Stomach (tissue), 4 donors: ENCODE measurements around the gene NOTO.

ENCODE experiments used
- CTCF ChIP-seq, 7 experiments: fragments of 450-650 bp in 4 of 7; fragments of 200-600 bp in 3 of 7; sonication (generic) in 3 of 7; IDR thresholded peaks; one replicate each; pipeline ENCODE4 v1.5.1; 2016 to 2019; ENCODE audit warnings: antibody characterized with exemption in 7 of 7, control low read depth in 2 of 7, mild to moderate bottlenecking in 1 of 7
- EP300 ChIP-seq: sonication (generic); formaldehyde crosslinking; IDR thresholded peaks from one replicate; pipeline ENCODE4 v1.6.1; 2017; ENCODE audit warnings: antibody characterized with exemption
- POLR2A ChIP-seq, 4 donors: fragments of 450-650 bp; IDR thresholded peaks; one replicate each; pipeline ENCODE4 v1.6.1; 2016; ENCODE audit warnings: antibody characterized with exemption in 4 of 4, control low read depth in 2 of 4, mild to moderate bottlenecking in 1 of 4, moderate library complexity in 1 of 4
- POLR2AphosphoS5 ChIP-seq, 3 donors: sonication (generic); formaldehyde crosslinking; IDR thresholded peaks; one replicate each; pipeline ENCODE4 v1.6.1; 2016; ENCODE audit warnings: antibody characterized with exemption in 3 of 3

DNA sequence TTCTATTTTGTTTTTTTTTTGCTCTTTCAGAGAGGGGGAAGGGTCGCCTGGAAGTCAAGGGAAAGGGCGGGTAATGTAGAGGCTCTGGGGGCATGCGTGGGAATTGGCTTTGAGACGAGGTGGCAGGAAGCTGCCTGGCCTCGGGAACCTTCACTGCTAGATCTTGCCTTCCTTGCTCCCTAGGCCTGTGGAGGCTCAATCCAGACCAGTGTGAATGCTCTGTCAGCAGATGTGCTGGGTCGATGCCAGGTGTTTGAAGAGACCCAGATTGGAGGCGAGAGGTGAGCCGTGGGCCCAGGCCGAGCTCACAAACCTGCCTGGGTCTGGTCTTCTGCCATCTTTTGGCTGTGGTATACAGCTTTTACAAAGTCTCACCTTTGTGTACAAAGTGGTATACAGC is 47.3 kb downstream of the NOTO start:
- no peak for TF ChIP-seq CTCF (IDR thresholded peaks at IDR 0.05)
- no peak for TF ChIP-seq POLR2A (IDR thresholded peaks at IDR 0.05)
- TF ChIP-seq POLR2AphosphoS5 (IDR thresholded peaks at IDR 0.05), result no peak
- TF ChIP-seq EP300, result no peak
